ENCODE data around the gene CPNE6. TPM values are rescaled to one million over a fixed set of nuclear protein-coding genes. Genes with fewer than 3 reads are reported as not detected.

Gene CPNE6
- total and polyA plus RNA-seq, 2 of the 13 experiments (the other 11 are each of a cell fraction or from before 2014, with no cell fraction given), result not detected

GRCh38 chr14:24074625-24075484 lies 3.5 kb downstream of the CPNE6 start:
- FAIRE-seq (peak; percentile 55), ATAC-seq (peak; percentile 8), DNase-seq (ENCODE audit: low spot score) (no peak)
- no peaks in the 10 kb centered on the region for H3K36me3 ChIP-seq (replicated peaks in 1 of 2; ENCODE audit: control insufficient read depth in 1 of 2, insufficient read depth in 2 of 2, low read length in 2 of 2)
- BruUV-seq (replicated peaks), result no TSS peak
- in situ Hi-C loops (cut with HindIII; ENCODE audit: extremely low pct_ligation_motif_present, low pct_unique_long_range_greater_than_20kb), result no loop called here
- 26% methylated on average over 11 of the region's 11 CpGs for whole genome bisulfite sequencing (ENCODE audit: low lambda C conversion rate)
- peak overlapping the region; percentile 5; the same call in 1 of the 2 replicates for H3K4me2 ChIP-seq (ENCODE audit: low read depth, low read length)
- no peak overlapping the region for H2AFZ ChIP-seq (ENCODE audit: low read length)
- H3K4me3 ChIP-seq (replicated peaks in 1 of 3; ENCODE audit: insufficient read depth in 1 of 3, low read depth in 2 of 3, low read length in 3 of 3), result no peak overlapping the region
- no peak overlapping the region for H3K9ac ChIP-seq (ENCODE audit: insufficient read depth, low read depth, low read length)
- ChIA-PET POLR2A (interaction anchor here (1.1 to 8.3 kb wide), 8 partner anchors 12 to 67 kb away, joined by 3 to 68 read pairs (median 5); partner anchors contain the start of genes DCAF11, EMC9, NRL and PCK2), CTCF (ENCODE audit: low intra/inter-chr PET ratio, low total read pairs) (no interaction called here)
- H3K27me3 ChIP-seq (ENCODE audit: control insufficient read depth in 1 of 2, insufficient read depth in 2 of 2, low read length in 2 of 2), result peaks cover 12 to 65% of the 10 kb centered on the region in 2 experiments
- no peaks in the 10 kb centered on the region for H3K9me3 ChIP-seq (ENCODE audit: low read length)
- no peaks in the 10 kb centered on the region for H4K20me1 ChIP-seq (ENCODE audit: insufficient read depth, low read length)
- H3K4me1 ChIP-seq (ENCODE audit: insufficient read depth, low read length), result peaks cover 28% of the 10 kb centered on the region
- no peak overlapping the region for H3K27ac ChIP-seq (ENCODE audit: extremely low read length, insufficient read depth, low read length)
- intact Hi-C loops (cut with micrococcal nuclease; ENCODE audit: unreplicated experiment), result no loop called here
- H3K79me2 ChIP-seq (ENCODE audit: insufficient read depth, low read length), result no peaks in the 10 kb centered on the region
- TF ChIP-seq ZMYM3 (CRISPR knock-in tag; IDR thresholded peaks at IDR 0.05) (peak; percentile 11; the same call in 1 of the 2 replicates), PAWR (CRISPR knock-in tag; IDR thresholded peaks at IDR 0.05; ENCODE audit: borderline replicate concordance) (peak; percentile 65; the same call in 1 of the 2 replicates), TEAD2 (CRISPR knock-in tag; IDR thresholded peaks at IDR 0.05) (0 out of 2 replicates have a peak, but pooled peaks have one; percentile 11), STAT6 (CRISPR knock-in tag; IDR thresholded peaks at IDR 0.05; ENCODE audit: borderline replicate concordance) (no peak), MLX (CRISPR knock-in tag; IDR thresholded peaks at IDR 0.05) (no peak), ZBTB34 (CRISPR knock-in tag; IDR thresholded peaks at IDR 0.05) (peak; percentile 82; the same call in 1 of the 2 replicates), ZNF280D (CRISPR knock-in tag; IDR thresholded peaks at IDR 0.05) (0 out of 2 replicates have a peak, but pooled peaks have one; percentile 53), ZNF737 (CRISPR knock-in tag; IDR thresholded peaks at IDR 0.05; ENCODE audit: borderline replicate concordance) (0 out of 2 replicates have a peak, but pooled peaks have one; percentile 17), ZBTB7A (CRISPR knock-in tag; IDR thresholded peaks at IDR 0.05) (no peak), ARID3A (IDR thresholded peaks at IDR 0.05; ENCODE audit: low read depth, low read length) (peak; percentile 46; the same call in 1 of the 2 replicates), REPIN1 (CRISPR knock-in tag; IDR thresholded peaks at IDR 0.05; ENCODE audit: borderline replicate concordance, low read depth) (0 out of 2 replicates have a peak, but pooled peaks have one; percentile 27)

All from HepG2 (cell line).